HT1080 (cell line): ENCODE data around the gene DPF3. TPM values are rescaled to one million over a fixed set of nuclear protein-coding genes. Genes with fewer than 3 reads are reported as not detected.

Experiments
- DNase-seq: peaks from one replicate; pipeline ENCODE4 v3.0.0-alpha.2; 2015; ENCODE audit warnings: low read depth
- small RNA-seq: library from RNA; depleted of rRNA; stranded (forward); fragments of <200 nt; gene quantifications from one replicate; pipeline ENCODE3, GENCODE V24; 2014
- total RNA-seq: library from RNA; depleted of rRNA; stranded (reverse); fragments of >200 nt; shearing (Covaris generic); gene quantifications from 2 replicates; pipeline ENCODE4 v1.2.3, GENCODE V29; 2014; rRNA removed

Gene DPF3
- total RNA-seq, 1 experiment from 2014 or later, result 2.2 TPM

DNA sequence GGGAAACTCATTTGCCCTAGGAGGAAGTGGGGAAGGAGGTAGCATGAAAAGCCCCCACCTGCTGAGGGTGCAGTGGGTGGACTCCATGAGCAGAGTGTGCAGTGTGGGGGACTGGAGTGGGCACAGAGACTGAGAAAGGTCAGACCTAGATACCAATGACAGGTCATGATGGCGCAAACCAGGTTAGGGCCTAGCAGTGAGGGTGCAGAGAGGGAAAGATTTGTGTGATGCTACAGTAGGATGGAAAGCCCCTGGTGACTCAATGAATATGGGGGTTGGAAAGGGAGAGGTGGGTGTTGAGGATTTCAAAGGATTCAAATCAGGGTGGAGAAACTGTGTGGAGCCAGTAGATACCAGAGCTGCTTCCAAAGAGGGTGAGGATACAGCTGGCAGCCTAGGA is 319.2 kb downstream of the DPF3 start:
- DNase-seq, result no peak

DNA sequence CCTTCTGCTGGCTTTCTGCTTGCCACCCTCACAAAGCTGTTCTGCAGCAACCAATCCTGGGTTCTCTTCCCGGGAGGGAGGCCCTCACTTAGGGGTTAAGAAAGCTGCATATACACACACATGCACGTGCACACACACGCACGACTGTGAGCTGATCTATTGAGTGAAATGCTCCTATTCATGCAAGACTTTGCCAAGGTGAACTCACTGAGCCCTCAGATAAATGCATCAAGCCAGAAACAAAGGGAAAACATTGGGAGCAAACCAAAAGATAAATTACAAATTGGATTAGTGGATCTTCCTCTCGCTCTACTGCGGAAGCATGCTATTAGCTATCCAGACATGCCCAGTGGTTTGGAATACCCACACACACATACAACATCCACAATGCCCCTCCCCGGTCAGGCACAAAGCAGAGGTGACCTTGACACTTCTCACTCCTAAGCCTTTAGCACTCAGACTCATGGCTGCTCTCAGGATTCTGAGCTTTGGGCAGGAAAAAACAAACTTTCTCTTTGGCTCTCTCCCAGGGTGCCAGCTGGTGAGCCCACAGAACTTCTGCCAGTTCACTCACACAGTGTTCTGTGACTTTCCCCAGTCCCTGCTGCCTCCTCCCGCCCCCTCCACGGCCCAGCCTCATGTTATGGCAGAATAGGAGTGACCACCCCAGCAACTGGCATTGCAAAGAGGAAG is 320.0 kb downstream of the DPF3 start:
- no peak for DNase-seq

Small RNAs within 50 kb of the gene (small RNA-seq; reads per million reads assigned to genes)
- not detected for gene RF00019

Other genes starting within 250 kb of the DPF3 start
- gene DCAF4, start 32.4 kb upstream of the DPF3 start, total RNA-seq, result 9.5 and 19.3 TPM in 2 replicates
- gene ZFYVE1, start 133.0 kb upstream of the DPF3 start, total RNA-seq, result 6.6 and 7.4 TPM in 2 replicates
- gene RBM25, start 164.4 kb upstream of the DPF3 start, total RNA-seq, result 35.0 and 50.4 TPM in 2 replicates
- gene PSEN1, start 242.4 kb upstream of the DPF3 start, total RNA-seq, result 20.9 and 27.0 TPM in 2 replicates